K562 (cell line): ENCODE data around the gene TENM4. TPM values are rescaled to one million over a fixed set of nuclear protein-coding genes. Genes with fewer than 3 reads are reported as not detected.

Experiments used
- ATAC-seq: fragments of 200-7000 bp; cut with Tn5 transposase; 3 replicates; pipeline ENCODE4 v1.9.1; 2020; ENCODE audit warnings: moderate library complexity
- BruUV-seq: library from RNA; stranded (reverse); fragments of 400-500 nt; replicated peaks from 2 replicates; lab custom pipeline; 2021; lab: Mats Ljungman, UMichigan
- CTCF ChIA-PET: fragments of 300-600 bp; formaldehyde crosslinking; extraction: SDS; loops from one replicate; lab custom pipeline; 2021; ENCODE audit warnings: low intra/inter-chr PET ratio; lab: Yijun Ruan, JAX
- POLR2A ChIA-PET: fragments of 300-600, 350-650 bp; sonication (Branson Sonifier 250); formaldehyde crosslinking; extraction: SDS; loops from one replicate; lab custom pipeline; 2021; ENCODE audit warnings: antibody characterized with exemption, inconsistent platforms; lab: Yijun Ruan, JAX
- DNase-seq, 4 experiments: peaks; one replicate each; pipeline versions ENCODE4 v3.0.0 to v3.0.0-alpha.2; 2011 to 2018; ENCODE audit warnings: low spot score in 3 of 4, mixed read lengths in 3 of 4; ENCODE audit errors: extremely low read depth in 1 of 4
- FAIRE-seq: peaks from 2 replicates; lab custom pipeline; 2011; peaks lifted over from hg19 to GRCh38; lab: Jason Lieb, UNC
- H2AFZ ChIP-seq: 2 replicates; pipeline ENCODE4 v1.6.0; 2011; ENCODE audit warnings: low read depth, low read length, control low read depth, inconsistent platforms
- H3K27ac ChIP-seq: fragments of 200-600 bp; 3 replicates; pipeline ENCODE4 v1.8.0; 2011; ENCODE audit warnings: low read depth, mild to moderate bottlenecking, control low read depth, inconsistent platforms, low read length, moderate library complexity, mixed read lengths; ENCODE audit errors: extremely low read depth
- H3K27me3 ChIP-seq, 2 experiments: fragments of 300-600 bp in 1 of 2; 2 replicates in 1 of 2; 3 replicates in 1 of 2; pipeline versions ENCODE4 v1.6.0 to v1.8.0; 2011; ENCODE audit warnings: inconsistent platforms in 2 of 2, low read length in 2 of 2, mild to moderate bottlenecking in 1 of 2, mixed read lengths in 1 of 2, moderate library complexity in 1 of 2; ENCODE audit not compliant: control insufficient read depth in 2 of 2, insufficient read depth in 2 of 2
- H3K36me3 ChIP-seq: fragments of 300-600 bp; 3 replicates; pipeline ENCODE4 v1.8.0; 2011; ENCODE audit warnings: mild to moderate bottlenecking, low read length, inconsistent platforms; ENCODE audit not compliant: control insufficient read depth, insufficient read depth
- H3K4me1 ChIP-seq, 2 experiments: fragments of 200-600 bp in 1 of 2; replicated peaks in 1 of 2; 2 replicates in 1 of 2; 3 replicates in 1 of 2; pipeline versions ENCODE4 v1.5.1 to v1.8.0; 2011; ENCODE audit warnings: inconsistent platforms in 2 of 2, low read length in 2 of 2, mild to moderate bottlenecking in 1 of 2, mixed read lengths in 1 of 2, moderate library complexity in 1 of 2; ENCODE audit not compliant: control insufficient read depth in 2 of 2, insufficient read depth in 2 of 2
- H3K4me2 ChIP-seq: 2 replicates; pipeline ENCODE4 v1.6.1; 2011; ENCODE audit warnings: low read length, control low read depth, inconsistent platforms, mixed read lengths; ENCODE audit not compliant: insufficient read depth
- H3K4me3 ChIP-seq: fragments of 200-600 bp; sonication (generic), shearing (Covaris generic); 2 replicates; pipeline ENCODE4 v1.5.1; 2016; ENCODE audit warnings: control low read depth, inconsistent platforms
- H3K79me2 ChIP-seq: fragments of 200-600 bp; 3 replicates; pipeline ENCODE4 v1.8.0; 2011; ENCODE audit warnings: low read length, inconsistent platforms; ENCODE audit not compliant: control insufficient read depth, insufficient read depth
- H3K9ac ChIP-seq, 2 experiments: 2 replicates each; pipeline versions ENCODE4 v1.6.0 to v1.6.1; 2011; ENCODE audit warnings: low read depth in 2 of 2, low read length in 2 of 2, control low read depth in 1 of 2, inconsistent platforms in 1 of 2, mild to moderate bottlenecking in 1 of 2, mixed read lengths in 1 of 2; ENCODE audit not compliant: insufficient read depth in 1 of 2
- H3K9me1 ChIP-seq: one replicate; pipeline ENCODE4 v1.6.0; 2011; ENCODE audit warnings: inconsistent platforms, mild to moderate bottlenecking, low read length, moderate library complexity; ENCODE audit not compliant: control insufficient read depth, insufficient read depth
- H3K9me3 ChIP-seq: replicated peaks from 2 replicates; pipeline ENCODE4 v1.5.1; 2011; ENCODE audit warnings: low read depth, low read length, inconsistent platforms; ENCODE audit not compliant: control insufficient read depth, insufficient read depth
- H4K20me1 ChIP-seq: replicated peaks from 2 replicates; pipeline ENCODE4 v1.6.1; 2011; ENCODE audit warnings: low read length, inconsistent platforms, mixed read lengths; ENCODE audit not compliant: control insufficient read depth, insufficient read depth
- KHSRP ChIP-seq: fragments of 450-650 bp; IDR thresholded peaks from 2 replicates; pipeline ENCODE4 v1.6.1; 2017
- XRCC3 ChIP-seq: fragments of 450-650 bp; IDR thresholded peaks from 2 replicates; pipeline ENCODE4 v1.6.1; 2017; ENCODE audit warnings: mild to moderate bottlenecking, moderate library complexity
- WGBS: fragments of 100-300 bp; shearing (Covaris generic); methylation state at CpG from one replicate; pipeline ENCODE4 v1.1.6; 2016; ENCODE audit warnings: low coverage, mixed read lengths; ENCODE audit not compliant: insufficient coverage; ENCODE audit errors: missing lambda C conversion rate; 5-methylcytosine and 5-hydroxymethylcytosine counted together
- in situ Hi-C: fragments of 300-500 bp; cut with MboI; formaldehyde crosslinking; loops from 4 replicates; pipeline ENCODE4 v1.15.0; 2018; ENCODE audit warnings: inconsistent platforms, mixed read lengths
- intact Hi-C: fragments of 100-400 bp; cut with micrococcal nuclease; formaldehyde crosslinking; loops from 2 replicates; pipeline ENCODE4 v1.14.2; 2022
- polyA plus RNA-seq, 8 experiments: library from polyadenylated mRNA; depleted of rRNA in 4 of 8; stranded (reverse) in 5 of 8; unstranded in 3 of 8; fragments of >200 nt; fragmentation: Nextera tagmentation in 2 of 8; fragmentation: Illumina TruSeq in 1 of 8; extraction: Ambion mirVana in 2 of 8; extraction: Trizol in 1 of 8; gene quantifications; 2 replicates each; pipeline versions ENCODE4 v1.2.1 to v1.2.3, GENCODE V29; 2011 to 2014; ENCODE audit warnings: inconsistent platforms in 1 of 8, missing spikeins in 1 of 8
- total RNA-seq, 7 experiments: library from RNA; depleted of rRNA in 6 of 7; stranded (reverse); fragments of >200 nt in 6 of 7; fragmentation: Illumina TruSeq in 2 of 7; extraction: Trizol in 2 of 7; gene quantifications; 2 replicates each; pipeline versions ENCODE4 v1.2.1 to v1.2.3, GENCODE V29; 2011 to 2021; ENCODE audit warnings: low replicate concordance in 1 of 7
- TF ChIP-seq, protein P1 (sequence below), 3 experiments: IDR thresholded peaks in 2 of 3; conservative IDR thresholded peaks in 1 of 3; 2 replicates each; pipeline ENCODE4 v1.5.1; 2011 to 2012; ENCODE audit warnings: low read length in 3 of 3, mild to moderate bottlenecking in 3 of 3, control low read depth in 2 of 3, improper control_type of control experiment in 1 of 3, inconsistent platforms in 1 of 3, low read depth in 1 of 3, mixed read lengths in 1 of 3, moderate library complexity in 1 of 3; ENCODE audit not compliant: insufficient read depth in 2 of 3
- TF ChIP-seq, protein P2 (sequence below): sonication (generic); IDR thresholded peaks from 2 replicates; pipeline ENCODE4 v1.6.1; 2016
- TF ChIP-seq, protein P3 (sequence below): IDR thresholded peaks from 3 replicates; pipeline ENCODE4 v1.6.1; 2011; ENCODE audit warnings: borderline replicate concordance, mild to moderate bottlenecking; ENCODE audit not compliant: insufficient read length, insufficient read depth
- TF ChIP-seq, protein P4 (sequence below): IDR thresholded peaks from 2 replicates; pipeline ENCODE4 v1.6.1; 2011; ENCODE audit warnings: borderline replicate concordance, low read depth, mild to moderate bottlenecking, moderate library complexity, low read length; ENCODE audit not compliant: insufficient read depth, poor library complexity, severe bottlenecking

Gene TENM4
- total and polyA plus RNA-seq, 9 of the 15 experiments (the other 6 are each of a cell fraction or from before 2014, with no cell fraction given): 0.16 TPM; not detected in 8

DNA sequence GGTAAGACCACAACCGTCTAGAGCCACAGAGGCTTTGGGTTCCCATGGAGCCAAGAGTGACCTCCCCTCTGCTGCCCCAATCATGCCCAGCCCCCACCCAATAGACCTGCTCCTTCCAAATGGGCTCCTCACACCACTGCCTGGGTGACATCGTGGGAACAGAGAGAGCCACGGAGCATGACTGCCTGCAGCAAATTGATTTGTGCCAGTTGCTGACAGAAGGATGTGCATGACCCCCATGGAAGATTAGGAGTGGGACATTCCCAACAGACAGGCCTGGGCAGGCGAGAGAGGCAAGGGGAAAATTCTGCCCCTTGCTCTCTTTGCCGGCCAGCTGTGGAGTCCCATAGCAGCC lies 88.5 kb downstream of the TENM4 start:
- FAIRE-seq (no peak), DNase-seq (no peak), ATAC-seq (no peak)
- intact Hi-C loops: no loop called here
- Histone ChIP-seq H3K9ac (no peak overlapping the region), H3K9me3 (no peaks in the 10 kb centered on the region), H3K79me2 (no peaks in the 10 kb centered on the region), H3K4me3 (no peak overlapping the region), H3K9me1 (no peaks in the 10 kb centered on the region), H3K27me3 (no peaks in the 10 kb centered on the region), H4K20me1 (no peaks in the 10 kb centered on the region), H2AFZ (no peak overlapping the region), H3K36me3 (no peaks in the 10 kb centered on the region), H3K4me2 (no peak overlapping the region), H3K4me1 (no peaks in the 10 kb centered on the region), H3K27ac (no peak overlapping the region)
- CTCF ChIA-PET: no interaction called here
- POLR2A ChIA-PET: no interaction called here
- BruUV-seq: no TSS peak
- 0% methylated on average over 5 of the region's 5 CpGs for WGBS
- in situ Hi-C loops: no loop called here
- TF ChIP-seq, protein P1, sequence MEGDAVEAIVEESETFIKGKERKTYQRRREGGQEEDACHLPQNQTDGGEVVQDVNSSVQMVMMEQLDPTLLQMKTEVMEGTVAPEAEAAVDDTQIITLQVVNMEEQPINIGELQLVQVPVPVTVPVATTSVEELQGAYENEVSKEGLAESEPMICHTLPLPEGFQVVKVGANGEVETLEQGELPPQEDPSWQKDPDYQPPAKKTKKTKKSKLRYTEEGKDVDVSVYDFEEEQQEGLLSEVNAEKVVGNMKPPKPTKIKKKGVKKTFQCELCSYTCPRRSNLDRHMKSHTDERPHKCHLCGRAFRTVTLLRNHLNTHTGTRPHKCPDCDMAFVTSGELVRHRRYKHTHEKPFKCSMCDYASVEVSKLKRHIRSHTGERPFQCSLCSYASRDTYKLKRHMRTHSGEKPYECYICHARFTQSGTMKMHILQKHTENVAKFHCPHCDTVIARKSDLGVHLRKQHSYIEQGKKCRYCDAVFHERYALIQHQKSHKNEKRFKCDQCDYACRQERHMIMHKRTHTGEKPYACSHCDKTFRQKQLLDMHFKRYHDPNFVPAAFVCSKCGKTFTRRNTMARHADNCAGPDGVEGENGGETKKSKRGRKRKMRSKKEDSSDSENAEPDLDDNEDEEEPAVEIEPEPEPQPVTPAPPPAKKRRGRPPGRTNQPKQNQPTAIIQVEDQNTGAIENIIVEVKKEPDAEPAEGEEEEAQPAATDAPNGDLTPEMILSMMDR (IDR thresholded peaks at IDR 0.05 in 2 of 3, conservative IDR thresholded peaks at IDR 0.05 in 1 of 3; ENCODE audit: insufficient read depth in 2 of 3, low read depth in 1 of 3, low read length in 3 of 3): no peak
- TF ChIP-seq XRCC3: no peak
- TF ChIP-seq, protein P2, sequence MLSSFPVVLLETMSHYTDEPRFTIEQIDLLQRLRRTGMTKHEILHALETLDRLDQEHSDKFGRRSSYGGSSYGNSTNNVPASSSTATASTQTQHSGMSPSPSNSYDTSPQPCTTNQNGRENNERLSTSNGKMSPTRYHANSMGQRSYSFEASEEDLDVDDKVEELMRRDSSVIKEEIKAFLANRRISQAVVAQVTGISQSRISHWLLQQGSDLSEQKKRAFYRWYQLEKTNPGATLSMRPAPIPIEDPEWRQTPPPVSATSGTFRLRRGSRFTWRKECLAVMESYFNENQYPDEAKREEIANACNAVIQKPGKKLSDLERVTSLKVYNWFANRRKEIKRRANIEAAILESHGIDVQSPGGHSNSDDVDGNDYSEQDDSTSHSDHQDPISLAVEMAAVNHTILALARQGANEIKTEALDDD: no peak
- TF ChIP-seq, protein P3, sequence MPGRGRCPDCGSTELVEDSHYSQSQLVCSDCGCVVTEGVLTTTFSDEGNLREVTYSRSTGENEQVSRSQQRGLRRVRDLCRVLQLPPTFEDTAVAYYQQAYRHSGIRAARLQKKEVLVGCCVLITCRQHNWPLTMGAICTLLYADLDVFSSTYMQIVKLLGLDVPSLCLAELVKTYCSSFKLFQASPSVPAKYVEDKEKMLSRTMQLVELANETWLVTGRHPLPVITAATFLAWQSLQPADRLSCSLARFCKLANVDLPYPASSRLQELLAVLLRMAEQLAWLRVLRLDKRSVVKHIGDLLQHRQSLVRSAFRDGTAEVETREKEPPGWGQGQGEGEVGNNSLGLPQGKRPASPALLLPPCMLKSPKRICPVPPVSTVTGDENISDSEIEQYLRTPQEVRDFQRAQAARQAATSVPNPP: no peak
- TF ChIP-seq, protein P4, sequence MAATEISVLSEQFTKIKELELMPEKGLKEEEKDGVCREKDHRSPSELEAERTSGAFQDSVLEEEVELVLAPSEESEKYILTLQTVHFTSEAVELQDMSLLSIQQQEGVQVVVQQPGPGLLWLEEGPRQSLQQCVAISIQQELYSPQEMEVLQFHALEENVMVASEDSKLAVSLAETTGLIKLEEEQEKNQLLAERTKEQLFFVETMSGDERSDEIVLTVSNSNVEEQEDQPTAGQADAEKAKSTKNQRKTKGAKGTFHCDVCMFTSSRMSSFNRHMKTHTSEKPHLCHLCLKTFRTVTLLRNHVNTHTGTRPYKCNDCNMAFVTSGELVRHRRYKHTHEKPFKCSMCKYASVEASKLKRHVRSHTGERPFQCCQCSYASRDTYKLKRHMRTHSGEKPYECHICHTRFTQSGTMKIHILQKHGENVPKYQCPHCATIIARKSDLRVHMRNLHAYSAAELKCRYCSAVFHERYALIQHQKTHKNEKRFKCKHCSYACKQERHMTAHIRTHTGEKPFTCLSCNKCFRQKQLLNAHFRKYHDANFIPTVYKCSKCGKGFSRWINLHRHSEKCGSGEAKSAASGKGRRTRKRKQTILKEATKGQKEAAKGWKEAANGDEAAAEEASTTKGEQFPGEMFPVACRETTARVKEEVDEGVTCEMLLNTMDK: no peak
- no peak for TF ChIP-seq KHSRP
